H9 (cell line): ENCODE results near the gene SYNE2. TPM values are rescaled to one million over a fixed set of nuclear protein-coding genes. Genes with fewer than 3 reads are reported as not detected.

Source experiments
- DNase-seq: peaks from one replicate; pipeline ENCODE4 v3.0.0-alpha.2; 2017
- H2AFZ ChIP-seq: one replicate; pipeline ENCODE4 v1.6.1; 2013; ENCODE audit warnings: mild to moderate bottlenecking, low read length, control low read depth, moderate library complexity
- H2AK5ac ChIP-seq: 2 replicates; pipeline ENCODE4 v1.6.1; 2013; ENCODE audit warnings: low read length, control low read depth, mixed read lengths; ENCODE audit not compliant: insufficient read length
- H2BK120ac ChIP-seq: one replicate; pipeline ENCODE4 v1.6.1; 2013; ENCODE audit warnings: low read depth, mild to moderate bottlenecking, low read length, control low read depth, inconsistent platforms; ENCODE audit not compliant: poor library complexity, severe bottlenecking
- H2BK12ac ChIP-seq: 2 replicates; pipeline ENCODE4 v1.6.1; 2013; ENCODE audit warnings: low read length, control low read depth, mixed read lengths, low read depth; ENCODE audit not compliant: insufficient read length
- H2BK15ac ChIP-seq: 2 replicates; pipeline ENCODE4 v1.6.1; 2013; ENCODE audit warnings: low read depth, low read length, control low read depth
- H2BK20ac ChIP-seq: one replicate; pipeline ENCODE4 v1.6.1; 2013; ENCODE audit warnings: low read depth, mild to moderate bottlenecking, low read length, control low read depth, inconsistent platforms; ENCODE audit not compliant: poor library complexity, severe bottlenecking
- H2BK5ac ChIP-seq: 2 replicates; pipeline ENCODE4 v1.6.1; 2013; ENCODE audit warnings: low read length, control low read depth, mixed read lengths; ENCODE audit not compliant: insufficient read length
- H3K14ac ChIP-seq: 2 replicates; pipeline ENCODE4 v1.6.1; 2013; ENCODE audit warnings: low read length, control low read depth; ENCODE audit not compliant: insufficient read depth
- H3K18ac ChIP-seq: 2 replicates; pipeline ENCODE4 v1.6.1; 2013; ENCODE audit warnings: low read depth, mild to moderate bottlenecking, mixed read lengths, low read length, control low read depth; ENCODE audit not compliant: insufficient read length
- H3K23ac ChIP-seq: 2 replicates; pipeline ENCODE4 v1.6.1; 2013; ENCODE audit warnings: low read length, control low read depth, mixed read lengths, low read depth; ENCODE audit not compliant: insufficient read length
- H3K23me2 ChIP-seq: 2 replicates; pipeline ENCODE4 v1.6.1; 2013; ENCODE audit warnings: low read depth, mild to moderate bottlenecking, mixed read lengths, low read length, control low read depth; ENCODE audit not compliant: insufficient read length, poor library complexity, severe bottlenecking
- H3K27ac ChIP-seq: 2 replicates; pipeline ENCODE4 v1.5.1; 2013; ENCODE audit warnings: low read length, control low read depth, mixed read lengths, low read depth; ENCODE audit not compliant: insufficient read length
- H3K27me3 ChIP-seq: 2 replicates; pipeline ENCODE4 v1.6.1; 2013; ENCODE audit warnings: low read length, control low read depth, inconsistent platforms; ENCODE audit not compliant: insufficient read depth
- H3K4ac ChIP-seq: 2 replicates; pipeline ENCODE4 v1.6.1; 2013; ENCODE audit warnings: low read depth, mild to moderate bottlenecking, control low read depth, inconsistent platforms, low read length, moderate library complexity
- H3K4me1 ChIP-seq: 2 replicates; pipeline ENCODE4 v1.6.1; 2013; ENCODE audit warnings: low read length, control low read depth, inconsistent platforms; ENCODE audit not compliant: insufficient read depth
- H3K4me2 ChIP-seq: 2 replicates; pipeline ENCODE4 v1.6.1; 2013; ENCODE audit warnings: low read length, control low read depth, mixed read lengths; ENCODE audit not compliant: insufficient read length, insufficient read depth
- H3K56ac ChIP-seq: 2 replicates; pipeline ENCODE4 v1.6.1; 2013; ENCODE audit warnings: low read depth, mild to moderate bottlenecking, mixed read lengths, low read length, control low read depth; ENCODE audit not compliant: insufficient read length
- H3K79me1 ChIP-seq: 2 replicates; pipeline ENCODE4 v1.6.1; 2013; ENCODE audit warnings: low read depth, mild to moderate bottlenecking, moderate library complexity, low read length, control low read depth, inconsistent platforms; ENCODE audit not compliant: insufficient read depth, poor library complexity, severe bottlenecking
- H3K79me2 ChIP-seq: 2 replicates; pipeline ENCODE4 v1.6.1; 2013; ENCODE audit warnings: low read length, control low read depth, inconsistent platforms; ENCODE audit not compliant: insufficient read depth
- H3K9ac ChIP-seq: 2 replicates; pipeline ENCODE4 v1.6.1; 2013; ENCODE audit warnings: low read length, control low read depth, mixed read lengths; ENCODE audit not compliant: insufficient read length; ENCODE audit errors: extremely low read depth
- H3K9me3 ChIP-seq: one replicate; pipeline ENCODE4 v1.6.1; 2013; ENCODE audit warnings: low read depth, low read length, inconsistent platforms; ENCODE audit not compliant: control insufficient read depth
- H3T11ph ChIP-seq: one replicate; pipeline ENCODE4 v1.6.1; 2013; ENCODE audit warnings: mild to moderate bottlenecking, low read length, control low read depth, inconsistent platforms
- H4K20me1 ChIP-seq: one replicate; pipeline ENCODE4 v1.6.1; 2013; ENCODE audit not compliant: control insufficient read depth, insufficient read length, insufficient read depth
- H4K5ac ChIP-seq: 2 replicates; pipeline ENCODE4 v1.6.1; 2013; ENCODE audit warnings: low read depth, mild to moderate bottlenecking, mixed read lengths, low read length, control low read depth; ENCODE audit not compliant: insufficient read length
- H4K8ac ChIP-seq: replicated peaks from 2 replicates; pipeline ENCODE4 v1.6.1; 2013; ENCODE audit warnings: low read length, control low read depth, mixed read lengths, low read depth; ENCODE audit not compliant: insufficient read length
- H4K91ac ChIP-seq: 2 replicates; pipeline ENCODE4 v1.6.1; 2013; ENCODE audit warnings: low read depth, mild to moderate bottlenecking, moderate library complexity, mixed read lengths, low read length, control low read depth; ENCODE audit not compliant: insufficient read length
- H3K27ac Mint-ChIP-seq, 3 experiments: 2 replicates in 2 of 3; 3 replicates in 1 of 3; pipeline ENCODE4 v1.8.0; 2020 to 2021; ENCODE audit warnings: mixed read lengths in 3 of 3, mild to moderate bottlenecking in 1 of 3, moderate library complexity in 1 of 3
- H3K27me3 Mint-ChIP-seq: 2 replicates; pipeline ENCODE4 v1.8.0; 2021; ENCODE audit warnings: low read depth, mild to moderate bottlenecking, moderate library complexity, mixed read lengths
- H3K36me3 Mint-ChIP-seq, 3 experiments: 2 replicates in 2 of 3; 3 replicates in 1 of 3; pipeline ENCODE4 v1.8.0; 2020 to 2021; ENCODE audit warnings: low read depth in 3 of 3, mixed read lengths in 3 of 3; ENCODE audit not compliant: insufficient read depth in 1 of 3
- H3K4me1 Mint-ChIP-seq, 2 experiments: 2 replicates each; pipeline ENCODE4 v1.8.0; 2020; ENCODE audit warnings: mixed read lengths in 2 of 2
- H3K4me3 Mint-ChIP-seq, 2 experiments: 2 replicates in 1 of 2; 3 replicates in 1 of 2; pipeline ENCODE4 v1.8.0; 2020 to 2021; ENCODE audit warnings: mild to moderate bottlenecking in 2 of 2, mixed read lengths in 2 of 2, moderate library complexity in 1 of 2
- H3K9me3 Mint-ChIP-seq, 2 experiments: 2 replicates in 1 of 2; 3 replicates in 1 of 2; pipeline ENCODE4 v1.8.0; 2020; ENCODE audit warnings: mild to moderate bottlenecking in 2 of 2, mixed read lengths in 2 of 2, moderate library complexity in 1 of 2
- CTCF ChIP-seq: fragments of 200-600 bp; sonication (generic); conservative IDR thresholded peaks from 3 replicates; pipeline ENCODE4 v1.8.0; 2021; ENCODE audit warnings: antibody characterized with exemption, mild to moderate bottlenecking
- WGBS: extraction: QIAGEN DNeasy Blood & Tissue Kit; methylation state at CpG from one replicate; pipeline ENCODE4 v1.1.7; 2013; ENCODE audit warnings: missing lambda C conversion rate, low lambda C conversion rate, mixed read lengths; ENCODE audit not compliant: insufficient read length; ENCODE audit errors: extremely low coverage; 5-methylcytosine and 5-hydroxymethylcytosine counted together
- total RNA-seq: library from RNA; stranded (reverse); gene quantifications from 2 replicates; pipeline ENCODE4 v1.2.1, GENCODE V29; 2021

SYNE2 gene
- total RNA-seq, 1 experiment from 2014 or later: 43.3 TPM

- WGBS: no CpG with 5 or more reads among the region's 2 CpGs
- Histone ChIP-seq H2BK15ac (no peak overlapping the region), H2BK120ac (no peak overlapping the region), H3K27ac (no peak overlapping the region), H2BK12ac (no peak overlapping the region), H3K79me2 (no peaks in the 10 kb centered on the region), H4K5ac (no peak overlapping the region), H3K27me3 (no peaks in the 10 kb centered on the region), H2AFZ (no peak overlapping the region), H2BK20ac (no peak overlapping the region), H4K91ac (no peak overlapping the region), H3K56ac (no peak overlapping the region), H3K23me2 (no peaks in the 10 kb centered on the region), H4K20me1 (no peaks in the 10 kb centered on the region), H2AK5ac (no peak overlapping the region), H3K4me2 (no peak overlapping the region), H3K4me1 (no peaks in the 10 kb centered on the region; the same call in 1 of the 2 replicates), H3K9me3 (no peaks in the 10 kb centered on the region), H3K4ac (no peak overlapping the region), H3T11ph (no peak overlapping the region), H3K23ac (no peak overlapping the region), H4K8ac (no peak overlapping the region), H3K14ac (no peak overlapping the region), H3K18ac (no peak overlapping the region), H2BK5ac (no peak overlapping the region), H3K9ac (no peak overlapping the region), H3K79me1 (peaks cover 3% of the 10 kb centered on the region)
- DNase-seq: no peak
- Mint-ChIP-seq H3K27ac (no peak overlapping the region), H3K9me3 (peaks cover 0 to 3% of the 10 kb centered on the region in 2 experiments; a peak in 2 of 5 replicates), H3K36me3 (peaks cover 0 to 9% (median 6%) of the 10 kb centered on the region in 3 experiments; a peak in 5 of 7 replicates), H3K4me1 (peaks cover 10 to 20% of the 10 kb centered on the region in 2 experiments), H3K4me3 (no peak overlapping the region), H3K27me3 (no peaks in the 10 kb centered on the region)
- no peak for TF ChIP-seq CTCF
These were observed 52.6 kb downstream of the SYNE2 start for GRCh38 chr14:63905370-63905769.
